HG03139 (cell line): ENCODE data around the gene ISL1.

Experiments
- ATAC-seq: cut with Tn5 transposase; IDR thresholded peaks from one replicate; pipeline ENCODE4 v1.9.1; 2021; ENCODE audit not compliant: unreplicated experiment

Gene ISL1

DNA sequence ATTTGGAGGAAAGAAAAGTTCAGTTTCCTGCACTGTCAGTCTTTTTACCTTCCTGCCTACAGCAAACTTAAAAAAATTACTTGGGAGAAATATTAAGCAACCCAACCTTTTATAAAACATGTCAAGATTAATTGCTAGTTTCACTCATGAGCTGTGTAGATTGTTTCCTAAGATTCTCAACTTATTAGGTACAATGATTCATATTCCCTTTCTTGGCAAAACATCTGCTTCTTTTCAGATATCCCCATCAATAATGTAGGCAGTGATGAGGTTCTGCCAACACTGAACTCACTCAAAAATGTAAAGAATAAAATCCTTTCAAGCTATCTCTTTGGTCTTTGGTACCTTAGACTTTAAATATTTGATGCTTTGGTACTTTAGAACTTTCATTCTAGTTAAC is 56.0 kb downstream of the ISL1 start:
- no peak for ATAC-seq
